GM23338 (cell line): ENCODE results near the gene FBXO47. TPM values are rescaled to one million over a fixed set of nuclear protein-coding genes. Genes with fewer than 3 reads are reported as not detected.
"Not testable (repeated sequence)": the region's sequence is repeated elsewhere in the genome, so short reads cannot be mapped to it uniquely, and the experiment has no call there.

ENCODE experiments used
- ATAC-seq: fragments of 200-7000 bp; cut with Tn5 transposase; 3 replicates; pipeline ENCODE4 v1.9.1; 2020
- DNase-seq: peaks from one replicate; pipeline ENCODE4 v3.0.0-alpha.2; 2015; ENCODE audit warnings: low spot score
- H2AFZ ChIP-seq: fragments of 200-600 bp; sonication (generic); 2 replicates; pipeline ENCODE4 v1.8.0; 2016; ENCODE audit warnings: antibody characterized with exemption, mild to moderate bottlenecking, moderate library complexity
- H3F3A ChIP-seq: fragments of 200-600 bp; sonication (generic); replicated peaks from 2 replicates; pipeline ENCODE4 v1.8.0; 2017; ENCODE audit warnings: antibody characterized with exemption, mixed run types, low read depth
- H3K27ac ChIP-seq: fragments of 200-600 bp; sonication (generic); 2 replicates; pipeline ENCODE4 v1.6.1; 2016; ENCODE audit warnings: low read depth
- H3K27me3 ChIP-seq: fragments of 200-600 bp; sonication (generic); 2 replicates; pipeline ENCODE4 v1.8.0; 2016; ENCODE audit warnings: mild to moderate bottlenecking, mixed run types, moderate library complexity; ENCODE audit not compliant: insufficient read depth
- H3K36me3 ChIP-seq: fragments of 200-600 bp; sonication (generic); 2 replicates; pipeline ENCODE4 v1.8.0; 2016; ENCODE audit warnings: mild to moderate bottlenecking; ENCODE audit not compliant: insufficient read depth
- H3K4me1 ChIP-seq: fragments of 200-600 bp; sonication (generic); 2 replicates; pipeline ENCODE4 v1.8.0; 2016; ENCODE audit warnings: mild to moderate bottlenecking, moderate library complexity; ENCODE audit not compliant: insufficient read depth
- H3K4me2 ChIP-seq: fragments of 200-600 bp; sonication (generic); 2 replicates; pipeline ENCODE4 v1.7.1; 2017; ENCODE audit warnings: mixed run types
- H3K4me3 ChIP-seq: fragments of 200-600 bp; sonication (generic); 2 replicates; pipeline ENCODE4 v1.6.1; 2016; ENCODE audit warnings: mixed run types
- H3K79me2 ChIP-seq: fragments of 200-600 bp; sonication (generic); replicated peaks from 2 replicates; pipeline ENCODE4 v1.8.0; 2017; ENCODE audit warnings: mild to moderate bottlenecking; ENCODE audit not compliant: insufficient read depth
- H3K9me2 ChIP-seq: fragments of 200-600 bp; sonication (generic); 2 replicates; pipeline ENCODE4 v1.8.0; 2017; ENCODE audit not compliant: insufficient read depth
- H4K20me1 ChIP-seq: fragments of 200-600 bp; sonication (generic); replicated peaks from 2 replicates; pipeline ENCODE4 v1.8.0; 2017; ENCODE audit warnings: mild to moderate bottlenecking; ENCODE audit not compliant: insufficient read depth
- H3K27ac Mint-ChIP-seq: 2 replicates; pipeline ENCODE4 v1.8.0; 2020; ENCODE audit warnings: inconsistent platforms, mild to moderate bottlenecking, moderate library complexity, mixed read lengths
- H3K27me3 Mint-ChIP-seq: 3 replicates; pipeline ENCODE4 v1.8.0; 2022; ENCODE audit warnings: low read depth, mild to moderate bottlenecking, moderate library complexity, mixed read lengths, inconsistent platforms; ENCODE audit not compliant: insufficient read depth, poor library complexity
- H3K36me3 Mint-ChIP-seq: 3 replicates; pipeline ENCODE4 v1.8.0; 2021; ENCODE audit warnings: low read depth, mild to moderate bottlenecking, inconsistent platforms, moderate library complexity, mixed read lengths
- H3K4me1 Mint-ChIP-seq: 3 replicates; pipeline ENCODE4 v1.8.0; 2020; ENCODE audit warnings: mild to moderate bottlenecking, inconsistent platforms, mixed read lengths
- H3K4me3 Mint-ChIP-seq: 3 replicates; pipeline ENCODE4 v1.8.0; 2021; ENCODE audit warnings: moderate library complexity, mild to moderate bottlenecking, inconsistent platforms, mixed read lengths
- H3K9me3 Mint-ChIP-seq: 3 replicates; pipeline ENCODE4 v1.8.0; 2020; ENCODE audit warnings: moderate library complexity, mild to moderate bottlenecking, inconsistent platforms, mixed read lengths
- CREB1 ChIP-seq: fragments of 250-450 bp; sonication (Bioruptor Pico); IDR thresholded peaks from 2 replicates; pipeline ENCODE4 v1.5.0; 2020; ENCODE audit warnings: low read depth, mild to moderate bottlenecking, moderate library complexity
- CTCF ChIP-seq, 2 experiments: fragments of 200-600 bp in 1 of 2; sonication (generic) in 1 of 2; conservative IDR thresholded peaks; 2 replicates each; pipeline versions ENCODE4 v1.5.1 to v1.6.1; 2016 to 2017; ENCODE audit warnings: antibody characterized with exemption in 2 of 2, low read depth in 2 of 2, mild to moderate bottlenecking in 2 of 2, moderate library complexity in 1 of 2
- ETS1 ChIP-seq: IDR thresholded peaks from 2 replicates; pipeline ENCODE4 v1.6.1; 2016; ENCODE audit warnings: antibody characterized with exemption
- EZH2 ChIP-seq: fragments of 200-600 bp; sonication (generic); IDR thresholded peaks from one replicate; pipeline ENCODE4 v1.8.0; 2017; ENCODE audit warnings: antibody characterized with exemption, mild to moderate bottlenecking, low read depth; ENCODE audit not compliant: unreplicated experiment
- EZH2phosphoT487 ChIP-seq: fragments of 200-600 bp; sonication (generic); IDR thresholded peaks from one replicate; pipeline ENCODE4 v1.8.1; 2018; ENCODE audit warnings: antibody characterized with exemption; ENCODE audit not compliant: unreplicated experiment
- JUNB ChIP-seq: IDR thresholded peaks from one replicate; pipeline ENCODE4 v1.6.1; 2016; ENCODE audit warnings: antibody characterized with exemption; ENCODE audit not compliant: unreplicated experiment
- NANOG ChIP-seq: IDR thresholded peaks from 2 replicates; pipeline ENCODE4 v1.6.1; 2016; ENCODE audit warnings: antibody characterized with exemption, borderline replicate concordance
- POLR2AphosphoS5 ChIP-seq: IDR thresholded peaks from 2 replicates; pipeline ENCODE4 v1.6.1; 2016; ENCODE audit warnings: antibody characterized with exemption, low read depth
- REST ChIP-seq: IDR thresholded peaks from one replicate; pipeline ENCODE4 v1.6.1; 2018; ENCODE audit warnings: antibody characterized with exemption; ENCODE audit not compliant: unreplicated experiment
- STAT1 ChIP-seq: IDR thresholded peaks from one replicate; pipeline ENCODE4 v1.6.1; 2016; ENCODE audit warnings: antibody characterized with exemption; ENCODE audit not compliant: unreplicated experiment
- ZNF114 ChIP-seq: fragments of 250-450 bp; sonication (Bioruptor Pico); IDR thresholded peaks from 2 replicates; pipeline ENCODE4 v1.5.0; 2020; ENCODE audit warnings: mild to moderate bottlenecking, moderate library complexity
- ZNF331 ChIP-seq: fragments of 250-450 bp; sonication (Bioruptor Pico); IDR thresholded peaks from 2 replicates; pipeline ENCODE4 v1.5.0; 2020; ENCODE audit warnings: low read depth, mild to moderate bottlenecking, moderate library complexity
- polyA plus RNA-seq: library from polyadenylated mRNA; unstranded; fragments of >200 nt; fragmentation: Nextera tagmentation; extraction: Ambion mirVana; gene quantifications from 2 replicates; pipeline ENCODE4 v1.2.1, GENCODE V29; 2016
- total RNA-seq: library from RNA; depleted of rRNA; stranded (reverse); fragments of >200 nt; shearing (Covaris generic); gene quantifications from 2 replicates; pipeline ENCODE4 v1.2.3, GENCODE V29; 2014

FBXO47 gene
- total and polyA plus RNA-seq, 2 experiments from 2014 or later: not detected

GRCh38 chr17:38958326-38958725, 8.9 kb downstream of the FBXO47 start (continued):
- TF ChIP-seq ZNF114 (no peak), JUNB (no peak), ZNF331 (CRISPR knock-in tag) (no peak), ETS1 (no peak), POLR2AphosphoS5 (no peak), CREB1 (CRISPR knock-in tag) (no peak), REST (no peak), EZH2 (no peak), STAT1 (no peak), NANOG (no peak), CTCF (conservative IDR thresholded peaks at IDR 0.05; ENCODE audit: low read depth in 2 of 2) (no peak), EZH2phosphoT487 (no peak)

GRCh38 chr17:38953800-38954199, 13.4 kb downstream of the FBXO47 start:
- not testable (repeated sequence) for H3K27ac Mint-ChIP-seq, H3K36me3 Mint-ChIP-seq, DNase-seq, H2AFZ ChIP-seq, H3K36me3 ChIP-seq, H3K27ac ChIP-seq, H3K4me2 ChIP-seq, H3K9me3 Mint-ChIP-seq, H3K9me2 ChIP-seq, H3K79me2 ChIP-seq, H3F3A ChIP-seq, H3K4me3 ChIP-seq, H3K27me3 ChIP-seq, H3K4me1 Mint-ChIP-seq, H3K4me1 ChIP-seq, ATAC-seq, H3K4me3 Mint-ChIP-seq, H3K27me3 Mint-ChIP-seq, H4K20me1 ChIP-seq
